H1 (cell line): Measurements from ENCODE around the gene SKIDA1. TPM values are rescaled to one million over a fixed set of nuclear protein-coding genes. Genes with fewer than 3 reads are reported as not detected.
A peak's percentile ranks its signal among the peaks of the same experiment; 100 is the strongest.

ENCODE experiments used
- CTCF ChIA-PET: fragments of 300-600 bp; sonication (Branson Sonifier 250); formaldehyde crosslinking; loops from one replicate; lab custom pipeline; 2021; ENCODE audit not compliant: partially characterized antibody; lab: Charles Lee
- POLR2A ChIA-PET: fragments of 300-600 bp; sonication (Branson Sonifier 250); formaldehyde crosslinking; loops from one replicate; lab custom pipeline; 2021; ENCODE audit warnings: inconsistent platforms; ENCODE audit not compliant: partially characterized antibody; lab: Charles Lee
- DNase-seq, 2 experiments: peaks; one replicate each; pipeline versions ENCODE4 v3.0.0 to v3.0.0-alpha.2; 2010 to 2022; ENCODE audit warnings: low spot score in 2 of 2, low read depth in 1 of 2, mixed read lengths in 1 of 2
- FAIRE-seq: peaks from 2 replicates; lab custom pipeline; 2011; peaks lifted over from hg19 to GRCh38; lab: Jason Lieb, UNC
- H2AFZ ChIP-seq: 2 replicates; pipeline ENCODE4 v1.8.1; 2012; ENCODE audit warnings: low read length, inconsistent platforms
- H2AK5ac ChIP-seq: 2 replicates; pipeline ENCODE4 v1.6.1; 2013; ENCODE audit warnings: low read depth, low read length
- H2BK120ac ChIP-seq: replicated peaks from 2 replicates; pipeline ENCODE3; 2013; ENCODE audit warnings: low read depth, low read length, inconsistent platforms
- H2BK12ac ChIP-seq: 2 replicates; pipeline ENCODE4 v1.6.1; 2013; ENCODE audit warnings: low read depth, low read length
- H2BK15ac ChIP-seq: 2 replicates; pipeline ENCODE4 v1.6.1; 2013; ENCODE audit warnings: low read length
- H2BK20ac ChIP-seq: 2 replicates; pipeline ENCODE4 v1.6.1; 2013; ENCODE audit warnings: low read length
- H2BK5ac ChIP-seq: 2 replicates; pipeline ENCODE4 v1.6.1; 2013; ENCODE audit warnings: low read depth, low read length
- H3K14ac ChIP-seq: 2 replicates; pipeline ENCODE4 v1.6.1; 2013; ENCODE audit warnings: inconsistent platforms; ENCODE audit not compliant: insufficient read length
- H3K18ac ChIP-seq: 2 replicates; pipeline ENCODE4 v1.6.1; 2013; ENCODE audit warnings: low read length; ENCODE audit errors: extremely low read depth
- H3K23ac ChIP-seq: 2 replicates; pipeline ENCODE4 v1.6.1; 2013; ENCODE audit warnings: inconsistent platforms; ENCODE audit not compliant: insufficient read length
- H3K23me2 ChIP-seq: 2 replicates; pipeline ENCODE4 v1.6.1; 2013; ENCODE audit warnings: low read depth, low read length
- H3K27ac ChIP-seq: 2 replicates; pipeline ENCODE4 v1.6.1; 2011; ENCODE audit warnings: low read depth, low read length, inconsistent platforms
- H3K27me3 ChIP-seq, 4 experiments: replicated peaks in 1 of 4; 1 replicate in 1 of 4; 2 replicates in 3 of 4; pipeline versions ENCODE4 v1.6.1 to v1.8.1; 2011 to 2013; ENCODE audit warnings: low read length in 3 of 4, mild to moderate bottlenecking in 3 of 4, inconsistent platforms in 2 of 4, mixed read lengths in 2 of 4, moderate library complexity in 1 of 4; ENCODE audit not compliant: control insufficient read depth in 3 of 4, insufficient read depth in 3 of 4; ENCODE audit errors: extremely low read depth in 1 of 4
- H3K36me3 ChIP-seq, 4 experiments: 2 replicates each; pipeline versions ENCODE4 v1.6.1 to v1.8.1; 2011 to 2013; ENCODE audit warnings: mild to moderate bottlenecking in 4 of 4, low read length in 3 of 4, moderate library complexity in 2 of 4, control low read depth in 1 of 4, inconsistent platforms in 1 of 4; ENCODE audit not compliant: insufficient read depth in 4 of 4, control insufficient read depth in 2 of 4
- H3K4ac ChIP-seq: replicated peaks from 2 replicates; pipeline ENCODE3; 2013; ENCODE audit warnings: low read length, low read depth, mixed read lengths, inconsistent platforms; ENCODE audit not compliant: insufficient read length
- H3K4me1 ChIP-seq, 4 experiments: replicated peaks in 1 of 4; 1 replicate in 1 of 4; 2 replicates in 3 of 4; pipeline versions ENCODE4 v1.6.1 to v1.8.1; 2011 to 2013; ENCODE audit warnings: low read length in 3 of 4, inconsistent platforms in 2 of 4, mixed read lengths in 1 of 4; ENCODE audit not compliant: insufficient read depth in 4 of 4, control insufficient read depth in 3 of 4
- H3K4me2 ChIP-seq, 2 experiments: 2 replicates each; pipeline versions ENCODE4 v1.6.1 to v1.8.1; 2011 to 2013; ENCODE audit warnings: low read depth in 2 of 2, low read length in 2 of 2, control low read depth in 1 of 2, inconsistent platforms in 1 of 2, mild to moderate bottlenecking in 1 of 2; ENCODE audit not compliant: insufficient read depth in 1 of 2
- H3K4me3 ChIP-seq, 4 experiments: fragments of 200-600, 300-600 bp in 1 of 4; sonication (generic), shearing (Covaris generic), sonication (Bioruptor Twin) in 1 of 4; 2 replicates each; pipeline versions ENCODE4 v1.5.1 to v1.8.1; 2011 to 2016; ENCODE audit warnings: low read length in 4 of 4, low read depth in 3 of 4, control low read depth in 2 of 4, inconsistent platforms in 2 of 4, mild to moderate bottlenecking in 2 of 4, mixed read lengths in 1 of 4, moderate library complexity in 1 of 4; ENCODE audit not compliant: insufficient read depth in 2 of 4; ENCODE audit errors: extremely low read depth in 1 of 4
- H3K56ac ChIP-seq: replicated peaks from 2 replicates; pipeline ENCODE3; 2013; ENCODE audit warnings: low read depth, mild to moderate bottlenecking, mixed read lengths, low read length, inconsistent platforms; ENCODE audit not compliant: insufficient read length
- H3K79me1 ChIP-seq: 2 replicates; pipeline ENCODE4 v1.6.1; 2013; ENCODE audit warnings: low read depth, low read length, control low read depth
- H3K79me2 ChIP-seq, 2 experiments: 2 replicates each; pipeline versions ENCODE4 v1.6.1 to v1.8.1; 2012 to 2013; ENCODE audit warnings: low read length in 2 of 2, mild to moderate bottlenecking in 2 of 2, inconsistent platforms in 1 of 2; ENCODE audit not compliant: insufficient read depth in 2 of 2, control insufficient read depth in 1 of 2
- H3K9ac ChIP-seq, 4 experiments: replicated peaks in 1 of 4; 1 replicate in 1 of 4; 2 replicates in 3 of 4; pipeline versions ENCODE4 v1.6.1 to v1.8.1; 2011 to 2013; ENCODE audit warnings: low read depth in 3 of 4, low read length in 3 of 4, control low read depth in 2 of 4, mild to moderate bottlenecking in 2 of 4, moderate library complexity in 2 of 4, inconsistent platforms in 1 of 4; ENCODE audit errors: extremely low read depth in 1 of 4
- H3K9me3 ChIP-seq, 2 experiments: 2 replicates each; pipeline versions ENCODE4 v1.6.1 to v1.8.1; 2012 to 2013; ENCODE audit warnings: mild to moderate bottlenecking in 2 of 2, moderate library complexity in 2 of 2, control low read depth in 1 of 2, inconsistent platforms in 1 of 2, low read depth in 1 of 2, low read length in 1 of 2, mixed read lengths in 1 of 2; ENCODE audit not compliant: insufficient read depth in 2 of 2
- H4K20me1 ChIP-seq, 2 experiments: replicated peaks in 1 of 2; 2 replicates each; pipeline versions ENCODE3 to v1.8.1; 2011 to 2013; ENCODE audit warnings: inconsistent platforms in 2 of 2, low read length in 2 of 2, mild to moderate bottlenecking in 1 of 2; ENCODE audit not compliant: insufficient read depth in 2 of 2, control insufficient read depth in 1 of 2
- H4K5ac ChIP-seq: 2 replicates; pipeline ENCODE4 v1.6.1; 2013; ENCODE audit warnings: low read length, low read depth, mixed read lengths, inconsistent platforms; ENCODE audit not compliant: insufficient read length
- H4K8ac ChIP-seq: 2 replicates; pipeline ENCODE4 v1.8.0; 2013; ENCODE audit warnings: mild to moderate bottlenecking, moderate library complexity, low read length, inconsistent platforms; ENCODE audit not compliant: insufficient read depth; ENCODE audit errors: extremely low read depth
- H4K91ac ChIP-seq: replicated peaks from 2 replicates; pipeline ENCODE3; 2013; ENCODE audit warnings: low read length, mixed read lengths, inconsistent platforms; ENCODE audit not compliant: insufficient read length
- MAX ChIP-seq: IDR thresholded peaks from 2 replicates; pipeline ENCODE4 v1.6.1; 2012; ENCODE audit warnings: inconsistent platforms
- SIRT6 ChIP-seq: IDR thresholded peaks from one replicate; pipeline ENCODE4 v1.7.1; 2012; ENCODE audit warnings: low read length, inconsistent platforms
- SUZ12 ChIP-seq: fragments of 200-600 bp; sonication (generic); IDR thresholded peaks from 2 replicates; pipeline ENCODE4 v1.6.1; 2012; ENCODE audit warnings: mild to moderate bottlenecking, inconsistent platforms, low read length, moderate library complexity, mixed read lengths
- WGBS, 2 experiments: shearing (Covaris generic) in 1 of 2; methylation state at CpG; one replicate each; pipeline versions ENCODE4 v1.1.6 to v1.1.7; 2013 to 2015; ENCODE audit warnings: low lambda C conversion rate in 2 of 2, mixed read lengths in 2 of 2, inconsistent platforms in 1 of 2, low coverage in 1 of 2, missing lambda C conversion rate in 1 of 2; ENCODE audit not compliant: insufficient replicate concordance in 2 of 2, insufficient coverage in 1 of 2, insufficient read length in 1 of 2; ENCODE audit errors: extremely low coverage in 1 of 2, missing lambda C conversion rate in 1 of 2; 5-methylcytosine and 5-hydroxymethylcytosine counted together
- polyA plus RNA-seq, 7 experiments: library from polyadenylated mRNA; depleted of rRNA in 3 of 7; stranded (reverse) in 5 of 7; unstranded in 2 of 7; fragments of >200 nt in 5 of 7; fragments of 200-250 nt in 2 of 7; gene quantifications; 1 replicate in 5 of 7; 2 replicates in 1 of 7; 4 replicates in 1 of 7; pipeline versions ENCODE4 v1.2.1 to v1.2.3, GENCODE V29; 2011 to 2013; ENCODE audit warnings: missing spikeins in 2 of 7, mixed read lengths in 2 of 7
- total RNA-seq: library from RNA; stranded (reverse); fragmentation: NEBNext Ultra II Directional; extraction: Animal tissue kit (Norgen Biotek cat#: 25700); gene quantifications from 2 replicates; pipeline ENCODE4 v1.2.1, GENCODE V29; 2021
- TF ChIP-seq, protein P1 (sequence below): IDR thresholded peaks from 2 replicates; pipeline ENCODE4 v1.6.1; 2012; ENCODE audit warnings: inconsistent platforms

The SKIDA1 gene
- total and polyA plus RNA-seq, 2 of the 8 experiments (the other 6 are each of a cell fraction or from before 2014, with no cell fraction given): 1.5 to 8.0 TPM

GRCh38 chr10:21523557-21524008 is 1.9 kb downstream of the SKIDA1 start:
- H3K36me3 ChIP-seq: no peaks in the 10 kb centered on the region
- WGBS, 2 experiments: 55% methylated on average over 3 of the region's 3 CpGs; no CpG with 5 or more reads in 1 of the 2 experiments
- H2AFZ ChIP-seq: no peak overlapping the region
- no peaks in the 10 kb centered on the region for H3K79me1 ChIP-seq
- no peak overlapping the region for H3K56ac ChIP-seq
- H4K20me1 ChIP-seq: no peaks in the 10 kb centered on the region
- peaks cover 0 to 9% of the 10 kb centered on the region in 2 experiments; a peak in 2 of 4 replicates for H3K79me2 ChIP-seq
- no peak overlapping the region for H3K4ac ChIP-seq
- no peak overlapping the region; the same call in 1 of the 2 replicates for H3K27ac ChIP-seq
- H3K4me2 ChIP-seq: peak overlapping the region; percentile 95 to 97; a peak in 3 of 4 replicates
- peak overlapping the region; percentile 71 for H4K91ac ChIP-seq
- H3K14ac ChIP-seq: no peak overlapping the region
- no peak for DNase-seq
- H3K9ac ChIP-seq: peak overlapping the region in 1 of 4 experiments; percentile 19; a peak in 1 of 7 replicates
- CTCF ChIA-PET: interaction anchor here (3.6 kb wide), 1 partner anchor 14 kb away, joined by 17 read pairs; no protein-coding TSS in a partner anchor
- 0 out of 2 replicates have a peak overlapping the region, but pooled peaks have one; percentile 36 for H2BK5ac ChIP-seq
- TF ChIP-seq SIRT6: no peak
- no peak for TF ChIP-seq SUZ12
- TF ChIP-seq MAX: peak; percentile 50; the same call in 1 of the 2 replicates
- TF ChIP-seq, protein P1, sequence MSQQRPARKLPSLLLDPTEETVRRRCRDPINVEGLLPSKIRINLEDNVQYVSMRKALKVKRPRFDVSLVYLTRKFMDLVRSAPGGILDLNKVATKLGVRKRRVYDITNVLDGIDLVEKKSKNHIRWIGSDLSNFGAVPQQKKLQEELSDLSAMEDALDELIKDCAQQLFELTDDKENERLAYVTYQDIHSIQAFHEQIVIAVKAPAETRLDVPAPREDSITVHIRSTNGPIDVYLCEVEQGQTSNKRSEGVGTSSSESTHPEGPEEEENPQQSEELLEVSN: peak; percentile 27; the same call in 1 of the 2 replicates
- H2BK20ac ChIP-seq: no peak overlapping the region; the same call in 1 of the 2 replicates
- H3K9me3 ChIP-seq: no peaks in the 10 kb centered on the region
- POLR2A ChIA-PET: interaction anchor here (0.6 to 17.3 kb wide), 6 partner anchors 10 to 375 kb away, joined by 3 to 352 read pairs (median 6); no protein-coding TSS in a partner anchor
- H2BK120ac ChIP-seq: no peak overlapping the region
- H2BK12ac ChIP-seq: peak overlapping the region; percentile 90
- no peak overlapping the region for H3K23ac ChIP-seq
- H4K5ac ChIP-seq: peak overlapping the region; percentile 98
- H3K4me1 ChIP-seq: peaks cover 14 to 36% (median 24%) of the 10 kb centered on the region in 4 experiments
- H2AK5ac ChIP-seq: no peak overlapping the region
- H3K27me3 ChIP-seq: 0 out of 7 replicates have a peak, but pooled peaks cover 0 to 3% (median 0%) of the 10 kb centered on the region in 4 experiments
- H3K23me2 ChIP-seq: peaks cover 18% of the 10 kb centered on the region
- H4K8ac ChIP-seq: no peak overlapping the region
- peak; percentile 57 for FAIRE-seq
- H2BK15ac ChIP-seq: no peak overlapping the region; the same call in 1 of the 2 replicates
- peak overlapping the region in 2 of 4 experiments; percentile 77 to 79; a peak in 3 of 8 replicates for H3K4me3 ChIP-seq
- H3K18ac ChIP-seq: peak overlapping the region; percentile 88
